HEK293T (cell line): ENCODE data around the gene MED23.
"Not testable (repeated sequence)": the region's sequence is repeated elsewhere in the genome, so short reads cannot be mapped to it uniquely, and the experiment has no call there.

ENCODE experiments used
- BHLHE40 ChIP-seq: fragments of 450-650 bp; IDR thresholded peaks from 2 replicates; pipeline ENCODE4 v1.6.1; 2016; ENCODE audit warnings: mild to moderate bottlenecking, moderate library complexity, borderline replicate concordance
- FOXK2 ChIP-seq: fragments of 450-650 bp; IDR thresholded peaks from 2 replicates; pipeline ENCODE4 v1.6.1; 2016; ENCODE audit warnings: mild to moderate bottlenecking
- FOXM1 ChIP-seq: fragments of 450-650 bp; IDR thresholded peaks from 2 replicates; pipeline ENCODE4 v1.6.1; 2017; ENCODE audit warnings: mild to moderate bottlenecking, borderline replicate concordance
- HDGF ChIP-seq: fragments of 450-650 bp; IDR thresholded peaks from 2 replicates; pipeline ENCODE4 v1.6.1; 2017; ENCODE audit warnings: antibody characterized with exemption, borderline replicate concordance
- LEF1 ChIP-seq: fragments of 450-650 bp; IDR thresholded peaks from 2 replicates; pipeline ENCODE4 v1.6.1; 2017; ENCODE audit warnings: mild to moderate bottlenecking, borderline replicate concordance
- PKNOX1 ChIP-seq: fragments of 450-650 bp; IDR thresholded peaks from 2 replicates; pipeline ENCODE4 v1.6.1; 2016
- SP1 ChIP-seq: fragments of 450-650 bp; IDR thresholded peaks from 2 replicates; pipeline ENCODE4 v1.6.1; 2017
- SUZ12 ChIP-seq: fragments of 450-650 bp; IDR thresholded peaks from 2 replicates; pipeline ENCODE4 v1.6.1; 2016; ENCODE audit warnings: mild to moderate bottlenecking
- TARDBP ChIP-seq: fragments of 450-650 bp; IDR thresholded peaks from 2 replicates; pipeline ENCODE4 v1.6.1; 2016
- ZNF384 ChIP-seq: fragments of 450-650 bp; IDR thresholded peaks from 2 replicates; pipeline ENCODE4 v1.6.1; 2016

GRCh38 chr6:131530936-131531335, 97.1 kb downstream of the MED23 start:
- TF ChIP-seq SP1, BHLHE40, PKNOX1, FOXM1, TARDBP, HDGF, SUZ12, ZNF384, LEF1, FOXK2: not testable (repeated sequence)
